H9 (cell line): ENCODE data around the gene LMX1A. TPM values are rescaled to one million over a fixed set of nuclear protein-coding genes. Genes with fewer than 3 reads are reported as not detected.

Experiments used
- DNase-seq: peaks from one replicate; pipeline ENCODE4 v3.0.0-alpha.2; 2017
- H2AFZ ChIP-seq: one replicate; pipeline ENCODE4 v1.6.1; 2013; ENCODE audit warnings: mild to moderate bottlenecking, low read length, control low read depth, moderate library complexity
- H2AK5ac ChIP-seq: 2 replicates; pipeline ENCODE4 v1.6.1; 2013; ENCODE audit warnings: low read length, control low read depth, mixed read lengths; ENCODE audit not compliant: insufficient read length
- H2BK120ac ChIP-seq: one replicate; pipeline ENCODE4 v1.6.1; 2013; ENCODE audit warnings: low read depth, mild to moderate bottlenecking, low read length, control low read depth, inconsistent platforms; ENCODE audit not compliant: poor library complexity, severe bottlenecking
- H2BK12ac ChIP-seq: 2 replicates; pipeline ENCODE4 v1.6.1; 2013; ENCODE audit warnings: low read length, control low read depth, mixed read lengths, low read depth; ENCODE audit not compliant: insufficient read length
- H2BK15ac ChIP-seq: 2 replicates; pipeline ENCODE4 v1.6.1; 2013; ENCODE audit warnings: low read depth, low read length, control low read depth
- H2BK20ac ChIP-seq: one replicate; pipeline ENCODE4 v1.6.1; 2013; ENCODE audit warnings: low read depth, mild to moderate bottlenecking, low read length, control low read depth, inconsistent platforms; ENCODE audit not compliant: poor library complexity, severe bottlenecking
- H2BK5ac ChIP-seq: 2 replicates; pipeline ENCODE4 v1.6.1; 2013; ENCODE audit warnings: low read length, control low read depth, mixed read lengths; ENCODE audit not compliant: insufficient read length
- H3K14ac ChIP-seq: 2 replicates; pipeline ENCODE4 v1.6.1; 2013; ENCODE audit warnings: low read length, control low read depth; ENCODE audit not compliant: insufficient read depth
- H3K18ac ChIP-seq: 2 replicates; pipeline ENCODE4 v1.6.1; 2013; ENCODE audit warnings: low read depth, mild to moderate bottlenecking, mixed read lengths, low read length, control low read depth; ENCODE audit not compliant: insufficient read length
- H3K23ac ChIP-seq: 2 replicates; pipeline ENCODE4 v1.6.1; 2013; ENCODE audit warnings: low read length, control low read depth, mixed read lengths, low read depth; ENCODE audit not compliant: insufficient read length
- H3K23me2 ChIP-seq: 2 replicates; pipeline ENCODE4 v1.6.1; 2013; ENCODE audit warnings: low read depth, mild to moderate bottlenecking, mixed read lengths, low read length, control low read depth; ENCODE audit not compliant: insufficient read length, poor library complexity, severe bottlenecking
- H3K27ac ChIP-seq: 2 replicates; pipeline ENCODE4 v1.5.1; 2013; ENCODE audit warnings: low read length, control low read depth, mixed read lengths, low read depth; ENCODE audit not compliant: insufficient read length
- H3K27me3 ChIP-seq: 2 replicates; pipeline ENCODE4 v1.6.1; 2013; ENCODE audit warnings: low read length, control low read depth, inconsistent platforms; ENCODE audit not compliant: insufficient read depth
- H3K4ac ChIP-seq: 2 replicates; pipeline ENCODE4 v1.6.1; 2013; ENCODE audit warnings: low read depth, mild to moderate bottlenecking, control low read depth, inconsistent platforms, low read length, moderate library complexity
- H3K4me1 ChIP-seq: 2 replicates; pipeline ENCODE4 v1.6.1; 2013; ENCODE audit warnings: low read length, control low read depth, inconsistent platforms; ENCODE audit not compliant: insufficient read depth
- H3K4me2 ChIP-seq: 2 replicates; pipeline ENCODE4 v1.6.1; 2013; ENCODE audit warnings: low read length, control low read depth, mixed read lengths; ENCODE audit not compliant: insufficient read length, insufficient read depth
- H3K56ac ChIP-seq: 2 replicates; pipeline ENCODE4 v1.6.1; 2013; ENCODE audit warnings: low read depth, mild to moderate bottlenecking, mixed read lengths, low read length, control low read depth; ENCODE audit not compliant: insufficient read length
- H3K79me1 ChIP-seq: 2 replicates; pipeline ENCODE4 v1.6.1; 2013; ENCODE audit warnings: low read depth, mild to moderate bottlenecking, moderate library complexity, low read length, control low read depth, inconsistent platforms; ENCODE audit not compliant: insufficient read depth, poor library complexity, severe bottlenecking
- H3K79me2 ChIP-seq: 2 replicates; pipeline ENCODE4 v1.6.1; 2013; ENCODE audit warnings: low read length, control low read depth, inconsistent platforms; ENCODE audit not compliant: insufficient read depth
- H3K9ac ChIP-seq: 2 replicates; pipeline ENCODE4 v1.6.1; 2013; ENCODE audit warnings: low read length, control low read depth, mixed read lengths; ENCODE audit not compliant: insufficient read length; ENCODE audit errors: extremely low read depth
- H3K9me3 ChIP-seq: one replicate; pipeline ENCODE4 v1.6.1; 2013; ENCODE audit warnings: low read depth, low read length, inconsistent platforms; ENCODE audit not compliant: control insufficient read depth
- H3T11ph ChIP-seq: one replicate; pipeline ENCODE4 v1.6.1; 2013; ENCODE audit warnings: mild to moderate bottlenecking, low read length, control low read depth, inconsistent platforms
- H4K20me1 ChIP-seq: one replicate; pipeline ENCODE4 v1.6.1; 2013; ENCODE audit not compliant: control insufficient read depth, insufficient read length, insufficient read depth
- H4K5ac ChIP-seq: 2 replicates; pipeline ENCODE4 v1.6.1; 2013; ENCODE audit warnings: low read depth, mild to moderate bottlenecking, mixed read lengths, low read length, control low read depth; ENCODE audit not compliant: insufficient read length
- H4K8ac ChIP-seq: replicated peaks from 2 replicates; pipeline ENCODE4 v1.6.1; 2013; ENCODE audit warnings: low read length, control low read depth, mixed read lengths, low read depth; ENCODE audit not compliant: insufficient read length
- H4K91ac ChIP-seq: 2 replicates; pipeline ENCODE4 v1.6.1; 2013; ENCODE audit warnings: low read depth, mild to moderate bottlenecking, moderate library complexity, mixed read lengths, low read length, control low read depth; ENCODE audit not compliant: insufficient read length
- H3K27ac Mint-ChIP-seq, 3 experiments: 2 replicates in 2 of 3; 3 replicates in 1 of 3; pipeline ENCODE4 v1.8.0; 2020 to 2021; ENCODE audit warnings: mixed read lengths in 3 of 3, mild to moderate bottlenecking in 1 of 3, moderate library complexity in 1 of 3
- H3K27me3 Mint-ChIP-seq: 2 replicates; pipeline ENCODE4 v1.8.0; 2021; ENCODE audit warnings: low read depth, mild to moderate bottlenecking, moderate library complexity, mixed read lengths
- H3K36me3 Mint-ChIP-seq, 3 experiments: 2 replicates in 2 of 3; 3 replicates in 1 of 3; pipeline ENCODE4 v1.8.0; 2020 to 2021; ENCODE audit warnings: low read depth in 3 of 3, mixed read lengths in 3 of 3; ENCODE audit not compliant: insufficient read depth in 1 of 3
- H3K4me1 Mint-ChIP-seq, 2 experiments: 2 replicates each; pipeline ENCODE4 v1.8.0; 2020; ENCODE audit warnings: mixed read lengths in 2 of 2
- H3K4me3 Mint-ChIP-seq, 2 experiments: 2 replicates in 1 of 2; 3 replicates in 1 of 2; pipeline ENCODE4 v1.8.0; 2020 to 2021; ENCODE audit warnings: mild to moderate bottlenecking in 2 of 2, mixed read lengths in 2 of 2, moderate library complexity in 1 of 2
- H3K9me3 Mint-ChIP-seq, 2 experiments: 2 replicates in 1 of 2; 3 replicates in 1 of 2; pipeline ENCODE4 v1.8.0; 2020; ENCODE audit warnings: mild to moderate bottlenecking in 2 of 2, mixed read lengths in 2 of 2, moderate library complexity in 1 of 2
- WGBS: extraction: QIAGEN DNeasy Blood & Tissue Kit; methylation state at CpG from one replicate; pipeline ENCODE4 v1.1.7; 2013; ENCODE audit warnings: missing lambda C conversion rate, low lambda C conversion rate, mixed read lengths; ENCODE audit not compliant: insufficient read length; ENCODE audit errors: extremely low coverage; 5-methylcytosine and 5-hydroxymethylcytosine counted together
- total RNA-seq: library from RNA; stranded (reverse); gene quantifications from 2 replicates; pipeline ENCODE4 v1.2.1, GENCODE V29; 2021
- TF ChIP-seq, protein P1 (sequence below): fragments of 200-600 bp; sonication (generic); conservative IDR thresholded peaks from 3 replicates; pipeline ENCODE4 v1.8.0; 2021; ENCODE audit warnings: antibody characterized with exemption, mild to moderate bottlenecking

The LMX1A gene
- total RNA-seq, 1 experiment from 2014 or later = not detected

GRCh38 chr1:165173818-165174217, 182.7 kb downstream of the LMX1A start:
- Histone ChIP-seq H3K23me2 (no peaks in the 10 kb centered on the region), H3K79me1 (no peaks in the 10 kb centered on the region), H3T11ph (no peak overlapping the region), H4K8ac (no peak overlapping the region), H3K9ac (no peak overlapping the region), H3K9me3 (no peaks in the 10 kb centered on the region), H2BK120ac (no peak overlapping the region), H3K14ac (no peak overlapping the region), H3K23ac (no peak overlapping the region), H3K4me2 (no peak overlapping the region), H2AK5ac (no peak overlapping the region), H3K4ac (no peak overlapping the region), H4K91ac (no peak overlapping the region), H2BK12ac (no peak overlapping the region), H3K27ac (no peak overlapping the region), H3K79me2 (no peaks in the 10 kb centered on the region), H3K18ac (no peak overlapping the region), H3K4me1 (peaks cover 4% of the 10 kb centered on the region; the same call in 1 of the 2 replicates), H2BK15ac (no peak overlapping the region), H2BK5ac (no peak overlapping the region), H2BK20ac (no peak overlapping the region), H3K27me3 (no peaks in the 10 kb centered on the region), H4K20me1 (no peaks in the 10 kb centered on the region), H2AFZ (no peak overlapping the region), H3K56ac (no peak overlapping the region), H4K5ac (no peak overlapping the region)
- TF ChIP-seq, protein P1, sequence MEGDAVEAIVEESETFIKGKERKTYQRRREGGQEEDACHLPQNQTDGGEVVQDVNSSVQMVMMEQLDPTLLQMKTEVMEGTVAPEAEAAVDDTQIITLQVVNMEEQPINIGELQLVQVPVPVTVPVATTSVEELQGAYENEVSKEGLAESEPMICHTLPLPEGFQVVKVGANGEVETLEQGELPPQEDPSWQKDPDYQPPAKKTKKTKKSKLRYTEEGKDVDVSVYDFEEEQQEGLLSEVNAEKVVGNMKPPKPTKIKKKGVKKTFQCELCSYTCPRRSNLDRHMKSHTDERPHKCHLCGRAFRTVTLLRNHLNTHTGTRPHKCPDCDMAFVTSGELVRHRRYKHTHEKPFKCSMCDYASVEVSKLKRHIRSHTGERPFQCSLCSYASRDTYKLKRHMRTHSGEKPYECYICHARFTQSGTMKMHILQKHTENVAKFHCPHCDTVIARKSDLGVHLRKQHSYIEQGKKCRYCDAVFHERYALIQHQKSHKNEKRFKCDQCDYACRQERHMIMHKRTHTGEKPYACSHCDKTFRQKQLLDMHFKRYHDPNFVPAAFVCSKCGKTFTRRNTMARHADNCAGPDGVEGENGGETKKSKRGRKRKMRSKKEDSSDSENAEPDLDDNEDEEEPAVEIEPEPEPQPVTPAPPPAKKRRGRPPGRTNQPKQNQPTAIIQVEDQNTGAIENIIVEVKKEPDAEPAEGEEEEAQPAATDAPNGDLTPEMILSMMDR = no peak
- Mint-ChIP-seq H3K27ac (no peak overlapping the region), H3K36me3 (no peaks in the 10 kb centered on the region), H3K4me1 (peaks cover 8 to 10% of the 10 kb centered on the region in 2 experiments), H3K9me3 (no peaks in the 10 kb centered on the region), H3K27me3 (peaks cover 6% of the 10 kb centered on the region), H3K4me3 (no peak overlapping the region)
- DNase-seq = no peak
- no CpG with 5 or more reads among the region's 4 CpGs for WGBS
